Measurements from ENCODE around the gene TAGLN. TPM values are rescaled to one million over a fixed set of nuclear protein-coding genes. Genes with fewer than 3 reads are reported as not detected.

TAGLN gene
- total RNA-seq, 2 experiments from 2014 or later: 2.0 to 2.5 TPM

- no peak overlapping the region for H3K4me3 Mint-ChIP-seq
- no peak for DNase-seq
- POLR2A ChIA-PET: interaction anchor here (1.0 kb wide), 1 partner anchor 14 kb away, joined by 5 read pairs; no protein-coding TSS in a partner anchor
- H3K27ac Mint-ChIP-seq: no peak overlapping the region
- intact Hi-C loops (cut with micrococcal nuclease): no loop called here
- ATAC-seq: no peak
- H3K27me3 Mint-ChIP-seq: no peaks in the 10 kb centered on the region
- no peaks in the 10 kb centered on the region for H3K4me1 Mint-ChIP-seq (ENCODE audit: low read depth)
- TF ChIP-seq CTCF (IDR thresholded peaks at IDR 0.05): no peak
- H3K36me3 Mint-ChIP-seq (ENCODE audit: low read depth): no peaks in the 10 kb centered on the region
- CTCF ChIA-PET: interaction anchor here (0.6 to 1.6 kb wide), 5 partner anchors 14 to 29 kb away, joined by 3 to 6 read pairs (median 3); no protein-coding TSS in a partner anchor
- H3K9me3 Mint-ChIP-seq: no peaks in the 10 kb centered on the region
Observed at GRCh38 chr11:117197006-117197405, 2.2 kb upstream of the TAGLN start.

GRCh38 chr11:117197516-117198456, 1.4 kb upstream of the TAGLN start:
- DNase-seq: no peak
- intact Hi-C loops (cut with micrococcal nuclease): no loop called here
- Mint-ChIP-seq H3K4me3 (no peak overlapping the region), H3K36me3 (ENCODE audit: low read depth) (no peaks in the 10 kb centered on the region), H3K9me3 (no peaks in the 10 kb centered on the region), H3K27me3 (no peaks in the 10 kb centered on the region), H3K27ac (no peak overlapping the region), H3K4me1 (ENCODE audit: low read depth) (no peaks in the 10 kb centered on the region)
- ChIA-PET POLR2A (interaction anchor here (1.0 to 1.2 kb wide), 2 partner anchors 15 to 33 kb away, joined by 3 to 5 read pairs; no protein-coding TSS in a partner anchor), CTCF (interaction anchor here (0.9 to 1.6 kb wide), 4 partner anchors 14 to 29 kb away, joined by 3 to 6 read pairs (median 3); no protein-coding TSS in a partner anchor)
- TF ChIP-seq CTCF (IDR thresholded peaks at IDR 0.05): peak; percentile 18
- ATAC-seq: peak; percentile 28

- H3K4me1 Mint-ChIP-seq (ENCODE audit: low read depth): no peaks in the 10 kb centered on the region
- ChIA-PET CTCF (no interaction called here), POLR2A (interaction anchor here (1.2 kb wide), 1 partner anchor 32 kb away, joined by 3 read pairs; no protein-coding TSS in a partner anchor)
- ATAC-seq: no peak
- intact Hi-C loops (cut with micrococcal nuclease): no loop called here
- no peak for DNase-seq
- no peak overlapping the region for H3K27ac Mint-ChIP-seq
- peaks cover 3% of the 10 kb centered on the region for H3K36me3 Mint-ChIP-seq (ENCODE audit: low read depth)
- H3K9me3 Mint-ChIP-seq: no peaks in the 10 kb centered on the region
- TF ChIP-seq CTCF (IDR thresholded peaks at IDR 0.05): no peak
- no peak overlapping the region for H3K4me3 Mint-ChIP-seq
- no peaks in the 10 kb centered on the region for H3K27me3 Mint-ChIP-seq
Observed at GRCh38 chr11:117198613-117199012, 557 bp upstream of the TAGLN start.

GRCh38 chr11:117199916-117200812, 994 bp downstream of the TAGLN start:
- intact Hi-C loops (cut with micrococcal nuclease): no loop called here
- Mint-ChIP-seq H3K36me3 (ENCODE audit: low read depth) (peaks cover 11% of the 10 kb centered on the region), H3K9me3 (no peaks in the 10 kb centered on the region), H3K4me1 (ENCODE audit: low read depth) (no peaks in the 10 kb centered on the region), H3K27ac (no peak overlapping the region), H3K27me3 (no peaks in the 10 kb centered on the region), H3K4me3 (no peak overlapping the region)
- TF ChIP-seq CTCF (IDR thresholded peaks at IDR 0.05): no peak
- ATAC-seq: no peak
- no peak for DNase-seq
- ChIA-PET CTCF (no interaction called here), POLR2A (interaction anchor here (4.4 kb wide), 1 partner anchor 21 kb away, joined by 21 read pairs; no protein-coding TSS in a partner anchor)

Measured in activated CD8-positive, alpha-beta T cell treated with anti-CD3 and anti-CD28 coated beads for 36 hours (primary cell).